GM19043 (cell line): ENCODE measurements around the gene LSM2.
"Not testable (repeated sequence)": the region's sequence is repeated elsewhere in the genome, so short reads cannot be mapped to it uniquely, and the experiment has no call there.

Source experiments
- ATAC-seq: cut with Tn5 transposase; IDR thresholded peaks from one replicate; pipeline ENCODE4 v1.9.1; 2021; ENCODE audit warnings: low read depth; ENCODE audit not compliant: unreplicated experiment

Gene LSM2

DNA sequence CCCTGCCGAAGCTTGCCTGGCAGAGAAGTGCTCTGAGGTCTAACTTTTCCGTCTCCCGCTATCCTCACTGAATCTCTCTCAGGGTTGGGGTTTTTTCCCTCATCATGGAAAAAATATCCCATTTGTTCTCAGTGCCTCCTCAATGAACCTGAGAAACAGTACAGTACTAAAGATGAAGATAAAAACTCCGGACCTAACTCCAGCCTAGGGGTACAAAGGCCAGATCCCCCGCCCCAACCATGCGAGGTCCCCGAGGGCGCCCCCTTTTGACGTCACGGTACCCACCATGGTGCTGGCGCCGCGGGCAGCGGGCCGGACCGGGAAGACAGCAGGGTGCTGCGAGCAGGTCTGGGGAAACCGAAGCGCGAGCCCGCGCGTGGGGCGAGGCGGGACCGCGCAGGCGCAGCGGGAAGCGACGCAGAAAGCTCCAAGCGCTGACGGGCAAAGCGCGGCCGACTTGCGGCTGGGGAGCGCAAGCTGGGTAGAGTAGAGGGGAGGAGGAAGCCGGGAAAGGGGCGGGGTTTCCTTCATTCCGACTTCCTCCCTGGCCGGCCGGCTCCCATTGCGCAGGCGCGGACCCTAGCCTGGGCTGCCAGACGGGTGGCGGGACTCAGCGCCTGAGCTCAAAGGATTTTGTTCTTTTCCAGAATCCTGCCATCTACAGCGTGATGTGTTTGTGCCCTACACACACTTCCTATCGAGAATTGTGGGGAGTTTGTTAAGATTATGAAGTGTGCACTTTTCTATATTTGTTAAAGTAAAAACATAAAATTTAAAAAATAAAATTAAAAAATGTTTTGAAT is at the start of gene LSM2:
Gene LSM2 (minus strand): TSS at position 497 of the 803 bp plus-strand sequence. CDS start 209 bp downstream, at position 288.
- ATAC-seq: peak; percentile 81

- not testable (repeated sequence) for ATAC-seq
Measured at GRCh38 chr6:31851980-31852718, 45.4 kb upstream of the LSM2 start.

DNA sequence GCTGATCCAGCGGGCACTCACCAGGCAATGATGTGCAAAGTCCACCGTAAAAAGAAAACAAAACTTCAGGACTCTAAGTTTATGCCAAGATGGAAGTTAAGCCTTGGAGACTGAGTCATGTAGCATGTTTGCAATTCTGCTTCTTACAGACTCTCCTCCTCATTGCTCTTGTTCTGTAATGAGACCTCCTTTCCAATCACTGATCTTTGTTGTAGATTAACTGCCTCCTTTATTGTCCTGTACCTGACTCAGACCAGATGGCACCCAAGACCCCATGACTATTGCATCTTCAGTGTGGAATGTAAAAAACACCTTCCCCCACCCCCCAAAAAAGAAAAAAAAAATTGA is 44.7 kb upstream of the LSM2 start:
- ATAC-seq: no peak

GRCh38 chr6:31850765-31851484 is 44.2 kb upstream of the LSM2 start:
- ATAC-seq: no peak

GRCh38 chr6:31847276-31847978 is 40.7 kb upstream of the LSM2 start:
- ATAC-seq: no peak

- ATAC-seq: no peak
Measured at GRCh38 chr6:31844507-31844906, 37.7 kb upstream of the LSM2 start.

DNA sequence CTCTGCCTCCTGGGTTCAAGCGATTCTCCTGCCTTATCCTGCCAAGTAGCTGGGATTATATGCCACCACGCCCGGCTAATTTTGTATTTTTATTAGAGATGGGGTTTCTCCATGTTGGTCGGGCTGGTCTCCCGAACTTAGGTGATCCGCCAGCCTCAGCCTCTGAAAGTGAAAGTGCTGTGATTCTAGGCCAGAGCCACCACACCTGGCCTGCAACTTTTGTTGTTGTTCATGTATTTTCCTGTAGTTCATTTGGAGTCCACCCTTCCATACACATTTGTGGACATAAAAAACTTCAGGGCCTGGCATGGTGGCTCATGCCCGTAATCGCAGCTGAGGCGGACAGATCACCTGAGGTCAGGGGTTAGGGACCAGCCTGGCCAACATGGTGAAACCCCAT is 35.3 kb upstream of the LSM2 start:
- no peak for ATAC-seq

DNA sequence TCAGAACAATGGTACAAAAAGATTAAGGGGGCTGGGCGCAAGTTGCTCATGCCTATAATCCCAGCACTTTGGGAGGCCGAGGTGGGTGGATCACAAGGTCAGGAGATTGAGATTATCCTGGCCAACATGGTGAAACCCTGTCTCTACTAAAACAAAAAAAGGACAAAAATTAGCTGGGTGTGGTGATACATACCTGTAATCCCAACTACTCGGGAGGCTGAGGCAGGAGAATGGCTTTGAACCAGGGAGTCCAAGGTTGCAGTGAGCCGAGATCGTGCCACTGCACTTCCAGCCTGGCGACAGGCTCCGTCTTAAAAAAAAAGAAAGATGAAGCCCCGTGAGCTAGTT is 33.0 kb upstream of the LSM2 start:
- ATAC-seq: not testable (repeated sequence)

- ATAC-seq: no peak
Measured at GRCh38 chr6:31838968-31839367, 32.2 kb upstream of the LSM2 start.

GRCh38 chr6:31838114-31838553 is 31.4 kb upstream of the LSM2 start:
- ATAC-seq: not testable (repeated sequence)

DNA sequence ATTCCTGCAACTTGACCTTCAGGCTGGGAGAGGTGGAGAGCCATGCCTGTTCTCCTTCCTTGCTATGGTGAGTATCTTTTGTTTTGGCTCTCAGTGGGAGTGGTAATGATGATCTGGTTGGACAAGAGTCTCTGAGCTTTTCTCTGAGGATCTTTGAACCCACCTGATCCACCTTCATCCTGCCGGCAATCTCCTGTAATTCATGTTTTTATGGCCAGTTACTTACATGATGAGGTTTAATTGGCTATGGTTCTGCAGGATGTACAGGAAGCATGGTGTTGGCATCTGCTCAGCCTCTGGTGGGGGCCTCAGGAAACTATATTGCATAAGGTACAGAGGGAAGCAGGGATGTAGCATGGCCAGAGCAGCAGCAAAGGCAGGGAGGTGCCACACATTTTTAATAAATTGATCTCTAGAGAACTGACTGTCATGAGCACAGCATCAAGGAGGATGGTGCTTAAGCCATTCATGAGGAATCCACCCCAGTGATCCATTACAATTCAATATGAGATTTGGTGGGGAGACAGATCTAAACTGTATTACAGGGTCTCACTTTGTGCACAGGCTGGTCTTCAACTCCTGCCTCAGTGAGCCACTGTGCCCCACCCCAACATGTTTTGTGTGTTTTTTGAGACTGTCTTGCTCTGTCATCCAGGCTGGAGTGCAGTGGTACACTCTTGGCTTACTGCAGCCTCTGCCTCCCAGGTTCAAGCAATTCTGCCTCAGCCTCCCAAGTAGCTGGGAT is 30.8 kb upstream of the LSM2 start:
- no peak for ATAC-seq

GRCh38 chr6:31836474-31837368 is 30.0 kb upstream of the LSM2 start:
- ATAC-seq: no peak

DNA sequence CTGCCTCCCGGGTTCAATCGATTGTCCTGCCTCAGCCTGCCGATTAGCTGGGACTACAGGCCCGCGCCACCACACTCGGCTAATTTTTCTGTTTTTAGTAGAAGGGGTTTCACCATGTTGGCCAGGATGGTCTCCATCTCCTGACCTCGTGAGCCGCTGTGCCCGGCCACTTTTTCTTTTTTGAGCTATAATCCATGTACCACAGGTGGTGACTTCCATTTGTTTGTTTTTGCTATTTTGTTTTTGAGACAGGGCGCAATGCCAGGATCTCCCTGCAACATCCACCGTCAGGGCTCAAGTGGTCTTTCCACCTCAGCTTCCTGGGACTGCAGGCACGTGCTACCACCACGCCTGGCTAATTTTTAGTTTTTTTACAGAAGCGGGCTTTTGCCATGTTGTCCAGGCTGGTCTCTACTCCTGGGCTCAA is 29.3 kb upstream of the LSM2 start:
- ATAC-seq: no peak

DNA sequence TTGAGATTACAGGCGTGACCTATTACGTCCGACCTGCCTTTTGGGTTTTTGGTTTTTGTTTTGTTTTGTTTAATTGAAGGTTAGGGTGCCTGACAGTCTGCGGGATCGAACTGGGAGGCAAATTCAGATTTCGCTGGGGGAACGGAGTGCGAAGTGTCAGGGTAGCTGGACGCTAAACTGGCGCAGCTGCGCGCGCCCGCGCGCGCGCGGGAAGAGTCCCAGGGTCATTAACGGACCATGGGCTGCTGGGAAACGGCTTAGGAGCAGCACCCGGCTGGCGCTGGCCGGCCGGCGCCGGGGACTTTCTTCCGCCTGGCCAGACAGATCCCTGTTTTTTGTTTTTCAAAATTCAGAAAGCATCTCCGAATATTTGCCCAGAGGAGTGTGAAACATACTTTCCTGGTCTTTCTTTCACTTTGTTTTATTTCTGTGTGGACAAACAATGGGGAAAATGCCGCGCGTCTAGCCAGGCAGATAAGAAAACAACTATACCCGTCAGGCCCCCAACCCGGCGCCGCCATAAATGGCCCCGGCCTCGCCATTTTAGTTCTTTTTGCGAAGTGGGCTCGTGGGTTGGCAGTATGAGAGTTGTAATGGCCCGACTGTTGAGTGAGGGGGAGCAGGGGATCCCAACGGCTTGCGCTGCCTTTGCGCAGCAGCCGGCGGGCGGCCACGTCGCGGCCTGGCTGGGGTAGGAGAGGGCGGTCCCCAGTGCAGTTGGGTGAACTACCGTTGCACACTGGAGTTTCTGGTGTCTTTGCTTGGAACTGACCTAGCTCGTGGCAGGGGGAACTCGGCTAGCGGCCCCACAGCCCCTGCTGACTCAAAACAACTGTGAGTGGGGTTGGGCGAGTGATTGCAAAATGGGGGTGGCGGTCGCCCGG is 27.8 kb upstream of the LSM2 start:
- ATAC-seq: no peak

DNA sequence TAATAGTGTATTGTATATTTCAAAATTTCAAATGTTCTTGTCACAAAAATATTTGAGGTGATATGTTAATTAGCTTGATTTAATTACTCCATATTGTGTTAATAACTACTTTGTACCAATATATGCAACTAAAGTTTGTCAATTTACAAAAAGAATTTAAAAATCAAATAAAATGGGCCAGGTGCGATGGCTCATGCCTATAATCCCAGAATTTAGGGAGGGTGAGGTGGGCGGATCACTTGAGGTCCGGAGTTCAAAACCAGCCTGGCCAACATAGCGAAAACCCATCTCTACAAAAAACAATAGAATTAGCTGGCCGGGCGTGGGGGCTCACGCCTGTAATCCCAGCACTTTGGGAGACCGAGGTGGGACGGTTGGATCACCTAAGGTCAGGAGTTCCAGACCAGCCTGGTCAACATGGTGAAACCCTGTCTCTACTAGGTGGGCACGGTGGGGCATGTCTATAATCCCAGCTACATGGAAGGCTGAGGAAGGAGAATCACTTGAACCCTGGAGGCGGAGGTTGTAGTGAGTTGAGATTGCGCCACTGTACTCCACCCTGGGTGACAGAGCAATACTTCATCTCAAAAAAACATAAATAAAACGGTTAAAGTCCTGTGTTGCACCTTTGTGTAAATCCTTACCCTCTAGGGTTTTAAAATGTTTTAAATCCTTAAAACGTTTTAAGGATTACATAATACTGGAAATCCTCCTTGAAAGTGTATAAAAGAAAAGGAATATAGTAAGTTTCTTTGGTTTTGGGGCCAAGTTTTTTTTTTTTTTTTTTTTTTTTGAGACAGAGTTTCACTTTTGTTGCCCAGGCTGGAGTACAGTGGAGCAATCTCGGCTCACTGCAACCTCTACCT is 24.8 kb upstream of the LSM2 start:
- no peak for ATAC-seq

DNA sequence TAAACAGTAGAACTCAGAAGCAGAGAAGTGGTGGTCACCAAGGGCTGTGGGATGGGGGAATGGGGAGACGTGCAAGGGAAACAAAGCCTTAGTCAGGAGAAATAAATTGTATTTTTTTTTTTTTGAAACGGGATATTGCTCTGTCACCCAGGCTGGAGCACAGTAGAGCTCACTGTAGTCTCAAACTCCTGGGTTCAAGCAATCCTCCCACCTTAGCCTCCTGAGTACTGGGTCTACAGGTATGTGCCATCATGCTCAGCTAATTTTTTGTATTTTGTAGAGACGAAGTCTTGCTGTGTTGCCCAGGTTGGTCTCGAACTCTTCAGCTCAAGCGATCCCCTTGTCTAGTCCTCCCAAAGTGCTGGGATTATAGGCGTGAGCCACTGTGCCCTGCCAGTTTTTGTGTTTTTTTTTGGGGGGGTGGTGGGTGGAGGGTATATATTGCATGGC is 24.1 kb upstream of the LSM2 start:
- ATAC-seq: no peak

DNA sequence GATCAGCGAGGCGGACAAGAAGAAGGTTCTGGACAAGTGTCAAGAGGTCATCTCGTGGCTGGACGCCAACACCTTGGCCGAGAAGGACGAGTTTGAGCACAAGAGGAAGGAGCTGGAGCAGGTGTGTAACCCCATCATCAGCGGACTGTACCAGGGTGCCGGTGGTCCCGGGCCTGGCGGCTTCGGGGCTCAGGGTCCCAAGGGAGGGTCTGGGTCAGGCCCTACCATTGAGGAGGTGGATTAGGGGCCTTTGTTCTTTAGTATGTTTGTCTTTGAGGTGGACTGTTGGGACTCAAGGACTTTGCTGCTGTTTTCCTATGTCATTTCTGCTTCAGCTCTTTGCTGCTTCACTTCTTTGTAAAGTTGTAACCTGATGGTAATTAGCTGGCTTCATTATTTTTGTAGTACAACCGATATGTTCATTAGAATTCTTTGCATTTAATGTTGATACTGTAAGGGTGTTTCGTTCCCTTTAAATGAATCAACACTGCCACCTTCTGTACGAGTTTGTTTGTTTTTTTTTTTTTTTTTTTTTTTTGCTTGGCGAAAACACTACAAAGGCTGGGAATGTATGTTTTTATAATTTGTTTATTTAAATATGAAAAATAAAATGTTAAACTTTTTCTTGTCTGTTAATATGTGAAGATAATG is 23.0 kb upstream of the LSM2 start:
- ATAC-seq: no peak
